ENCODE results near the gene PAWR.
"Not testable (repeated sequence)": the region's sequence is repeated elsewhere in the genome, so short reads cannot be mapped to it uniquely, and the experiment has no call there.

The PAWR gene

DNA sequence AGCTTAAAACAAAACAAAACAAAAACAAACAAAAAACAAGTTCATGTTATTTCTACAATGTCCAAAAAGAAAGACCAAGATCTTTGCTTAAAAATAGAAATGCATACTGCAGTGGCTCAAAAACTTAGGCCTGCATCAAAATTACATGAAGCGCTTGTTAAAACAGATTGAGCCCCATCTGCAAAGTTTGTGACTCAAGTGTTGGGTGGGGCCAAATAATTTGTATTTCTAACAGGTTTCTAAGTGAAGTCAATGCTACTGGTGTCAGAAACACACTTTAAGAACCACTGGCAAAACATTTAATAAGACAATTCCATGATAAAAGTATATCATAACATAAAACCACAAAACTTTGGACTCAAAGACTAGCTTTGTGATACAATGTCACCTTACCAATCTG is 105.6 kb downstream of the PAWR start:
- no peak for DNase-seq

DNA sequence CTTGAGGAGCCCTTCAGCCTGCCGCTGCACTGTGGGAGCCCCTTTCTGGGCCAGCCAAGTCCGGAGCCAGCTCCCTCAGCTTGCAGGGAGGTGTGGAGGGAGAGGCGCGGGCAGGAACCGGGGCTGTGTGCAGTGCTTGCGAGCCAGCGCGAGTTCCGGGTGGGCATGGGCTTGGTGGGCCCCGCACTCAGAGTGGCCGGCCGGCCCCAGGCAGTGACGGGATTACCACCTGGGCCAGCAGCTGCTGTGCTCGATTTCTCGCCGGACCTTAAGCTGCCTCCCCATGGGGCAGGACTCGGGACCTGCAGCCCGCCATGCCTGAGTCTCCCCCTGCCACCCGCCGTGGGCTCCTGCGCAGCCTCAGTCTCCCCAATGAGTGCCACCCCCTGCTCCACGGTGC is 116.9 kb downstream of the PAWR start:
- DNase-seq: no peak

DNA sequence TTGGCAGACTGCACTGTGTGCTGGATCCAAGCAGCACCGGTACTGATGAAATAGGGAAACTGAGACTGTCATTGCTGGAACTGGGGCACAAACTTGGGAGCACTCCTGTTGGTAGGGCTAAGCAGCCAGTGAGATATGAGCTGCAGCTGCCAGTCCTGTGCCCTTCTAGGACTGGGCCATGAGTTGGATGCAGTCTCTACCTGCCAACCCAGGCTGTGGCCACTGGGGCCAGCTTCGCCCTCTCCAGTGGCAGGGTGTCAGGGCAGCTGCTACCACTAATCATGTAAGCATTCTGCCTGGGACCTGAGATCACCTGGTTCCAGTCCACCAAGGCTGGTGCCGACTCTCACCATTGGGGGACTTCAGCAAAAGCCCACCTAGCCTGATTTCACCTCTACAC is 121.1 kb downstream of the PAWR start:
- DNase-seq: no peak

DNA sequence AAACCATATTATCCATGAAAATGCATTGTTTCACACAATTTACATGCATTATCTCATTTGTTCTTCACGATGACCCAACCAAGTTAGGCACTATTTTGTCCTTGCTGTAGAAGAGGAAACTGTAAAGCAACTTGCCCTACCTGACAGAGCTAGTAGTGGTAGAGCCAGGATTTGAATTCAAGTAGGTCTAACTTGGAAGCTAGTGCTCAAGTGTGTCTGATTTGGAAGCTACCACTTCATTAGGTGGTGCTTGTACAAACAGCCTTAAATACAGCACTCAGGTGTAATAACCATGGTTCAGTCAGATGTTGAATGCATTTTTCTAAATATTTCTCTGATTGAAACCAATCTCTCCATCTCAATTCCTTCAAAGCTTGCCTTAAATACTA is 123.6 kb downstream of the PAWR start:
- no peak for DNase-seq

DNA sequence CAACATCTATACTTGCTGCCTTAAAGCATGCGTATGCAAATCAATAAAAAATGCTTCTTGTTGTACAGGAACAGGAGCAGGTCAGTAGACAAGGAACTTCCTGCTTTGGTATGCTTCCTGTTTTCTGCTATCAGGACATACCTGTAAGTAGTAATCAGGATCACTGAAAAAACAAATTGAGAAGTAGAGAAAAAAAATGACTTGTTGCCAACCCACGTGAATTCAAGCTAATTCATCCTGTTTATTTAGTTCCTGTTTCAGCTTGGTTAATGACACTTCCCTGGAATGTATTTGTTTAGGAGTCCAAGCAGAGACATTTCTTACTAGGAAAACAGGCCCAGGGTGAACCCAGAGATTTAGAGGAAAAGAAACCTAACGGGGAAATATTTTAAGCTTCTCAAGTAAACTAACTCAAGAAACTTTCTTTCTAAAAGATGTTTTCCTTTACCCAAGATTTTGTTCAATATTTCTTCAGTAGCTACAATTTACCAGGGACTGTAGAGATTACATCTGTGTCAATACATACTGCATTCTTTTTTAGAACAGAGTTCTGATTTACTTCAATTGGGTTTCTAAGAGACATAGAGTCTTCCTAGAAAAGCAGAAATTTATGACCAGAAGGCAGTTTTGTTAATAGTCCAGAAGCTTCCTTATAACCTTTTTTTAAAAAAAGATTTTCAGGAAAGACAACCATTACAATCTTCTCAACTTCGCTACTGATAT is 124.2 kb downstream of the PAWR start:
- no peak for DNase-seq

DNA sequence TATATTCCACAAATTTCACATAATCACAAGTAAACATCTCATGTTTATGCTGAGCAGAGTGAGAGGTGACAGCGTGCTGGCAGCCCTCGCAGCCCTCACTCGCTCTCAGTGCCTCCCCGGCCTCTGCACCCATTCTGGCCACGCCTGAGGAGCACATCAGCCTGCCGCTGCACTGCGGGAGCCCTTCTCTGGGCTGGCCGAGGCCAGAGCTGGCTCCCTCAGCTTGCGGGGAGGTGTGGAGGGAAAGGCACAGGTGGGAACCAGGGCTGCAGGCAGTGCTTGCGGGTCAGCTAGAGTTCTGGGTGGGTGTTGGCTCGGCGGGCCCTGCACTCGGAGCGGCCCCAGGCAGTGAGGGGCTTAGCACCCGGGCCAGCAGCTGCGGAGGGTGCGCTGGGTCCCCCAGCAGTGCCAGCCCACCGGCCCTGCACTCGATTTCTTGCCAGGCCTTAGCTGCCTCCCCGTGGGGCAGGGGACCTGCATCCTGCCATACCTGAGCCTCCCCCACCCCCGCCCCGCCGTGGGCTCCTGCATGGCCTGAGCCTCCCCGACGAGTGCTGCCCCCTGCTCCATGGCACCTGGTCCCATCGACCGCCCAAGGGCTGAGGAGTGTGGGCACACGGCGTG is 125.9 kb downstream of the PAWR start:
- DNase-seq: not testable (repeated sequence)

DNA sequence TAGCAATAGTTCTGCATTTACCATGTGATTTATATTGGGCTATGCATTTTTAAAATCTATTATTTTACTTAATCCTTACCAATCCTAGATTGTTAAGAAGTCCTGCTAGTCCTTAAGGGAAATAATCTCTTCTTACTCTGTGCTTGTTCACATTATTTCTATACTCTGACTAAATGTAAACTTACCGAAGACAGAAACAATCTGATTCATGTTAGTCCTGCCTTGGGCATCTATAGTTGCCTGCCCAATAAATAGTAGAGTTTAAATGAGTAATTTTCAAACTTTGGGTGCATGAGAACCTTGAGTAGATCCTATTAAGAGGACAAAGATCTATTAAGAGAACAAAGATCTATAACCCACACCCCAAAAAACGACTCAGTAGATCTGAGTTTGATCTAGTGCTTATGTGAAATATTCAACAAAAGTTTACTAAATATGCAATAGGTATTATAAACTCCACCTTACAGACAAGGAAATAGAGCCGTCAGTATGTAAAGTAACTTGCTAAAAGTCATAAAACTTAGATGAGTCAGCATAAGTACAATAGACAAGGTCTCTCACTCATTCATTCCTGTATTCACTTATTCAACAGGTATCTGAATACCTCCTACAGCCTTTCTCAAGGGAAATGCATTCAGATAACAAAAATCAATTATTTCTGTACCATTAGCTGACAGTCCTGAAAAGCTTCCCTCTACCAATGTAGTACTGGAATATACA is 127.6 kb downstream of the PAWR start:
- DNase-seq: no peak

DNA sequence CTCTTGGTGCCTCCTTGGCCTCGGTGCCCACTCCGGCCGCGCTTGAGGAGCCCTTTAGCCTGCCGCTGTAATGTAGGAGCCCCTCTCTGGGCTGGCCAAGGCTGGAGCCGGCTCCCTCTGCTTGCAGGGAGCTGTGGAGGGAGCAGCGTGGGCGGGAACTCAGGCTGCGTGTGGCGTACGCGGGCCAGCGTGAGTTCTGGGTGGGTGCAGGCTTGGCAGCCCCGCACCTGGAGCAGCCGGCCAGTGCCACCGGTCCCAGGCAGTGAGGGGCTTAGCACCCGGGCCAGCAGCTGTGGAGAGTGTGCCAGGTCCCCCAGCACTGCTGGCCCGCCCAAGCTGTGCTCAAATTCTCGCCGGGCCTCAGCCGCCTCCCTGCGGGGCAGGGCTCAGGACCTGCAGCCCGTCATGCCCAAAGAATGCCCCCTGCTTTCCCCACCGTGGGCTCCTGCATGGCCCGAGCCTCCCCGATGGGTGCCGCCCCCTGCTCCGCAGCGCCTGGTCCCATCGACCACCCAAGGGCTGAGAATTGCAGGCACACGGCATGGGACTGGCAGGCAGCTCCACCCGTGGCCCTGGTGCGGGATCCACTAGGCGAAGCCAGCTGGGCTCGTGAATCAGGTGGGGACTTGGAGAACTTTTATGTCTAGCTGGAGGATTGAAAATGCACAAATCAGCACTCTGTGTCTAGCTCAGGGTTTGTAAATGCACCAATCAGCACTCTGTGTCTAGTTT is 129.2 kb downstream of the PAWR start:
- DNase-seq: no peak

DNA sequence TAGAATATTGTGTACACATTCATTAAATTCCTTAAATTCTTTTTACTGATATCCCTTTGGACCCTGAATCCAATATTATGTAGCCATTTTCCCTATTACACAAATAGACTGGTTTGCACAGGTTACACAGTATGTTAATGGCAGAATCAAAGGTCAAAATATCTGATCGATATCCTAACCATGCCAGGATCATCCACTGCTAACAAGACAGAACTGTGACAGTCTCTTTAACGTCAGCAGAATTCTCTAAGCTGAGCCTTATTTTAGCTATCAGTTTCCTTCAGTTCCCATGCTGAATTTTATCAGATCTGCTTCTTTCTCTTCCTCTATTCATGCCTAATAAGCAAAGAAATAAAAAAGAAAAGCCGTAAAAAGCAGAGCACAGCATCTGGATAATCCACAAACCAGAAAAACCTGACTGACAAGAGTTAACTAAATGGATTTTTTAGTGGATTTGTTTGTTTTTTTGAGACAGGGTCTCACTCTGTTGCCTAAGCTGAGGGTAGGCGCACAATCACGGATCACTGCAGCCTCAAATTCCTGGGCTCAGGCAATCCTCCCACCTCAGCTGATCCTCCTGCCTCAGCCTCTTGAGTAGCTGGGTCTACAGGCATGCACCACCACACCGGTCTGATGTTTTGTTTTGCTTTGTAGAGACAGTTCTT is 130.4 kb downstream of the PAWR start:
- DNase-seq: no peak

DNA sequence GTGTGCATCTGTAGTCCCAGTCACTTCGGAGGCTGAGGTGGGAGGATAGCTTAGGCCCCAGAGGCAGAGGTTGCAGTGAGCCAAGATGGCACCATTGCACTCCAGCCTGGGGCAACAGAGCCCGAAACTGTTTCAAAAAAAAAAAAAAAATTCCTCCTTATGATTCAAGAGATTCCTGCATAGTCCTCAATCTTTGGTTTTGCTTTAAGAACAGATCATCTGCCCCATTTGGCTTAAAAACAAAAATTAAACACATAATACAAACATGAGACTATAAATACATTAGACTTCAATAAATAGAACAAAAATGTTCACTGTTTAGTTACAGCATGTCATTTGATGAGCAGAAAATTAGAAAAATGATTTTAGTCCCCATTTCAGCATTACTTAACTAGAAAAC is 131.2 kb downstream of the PAWR start:
- DNase-seq: no peak

DNA sequence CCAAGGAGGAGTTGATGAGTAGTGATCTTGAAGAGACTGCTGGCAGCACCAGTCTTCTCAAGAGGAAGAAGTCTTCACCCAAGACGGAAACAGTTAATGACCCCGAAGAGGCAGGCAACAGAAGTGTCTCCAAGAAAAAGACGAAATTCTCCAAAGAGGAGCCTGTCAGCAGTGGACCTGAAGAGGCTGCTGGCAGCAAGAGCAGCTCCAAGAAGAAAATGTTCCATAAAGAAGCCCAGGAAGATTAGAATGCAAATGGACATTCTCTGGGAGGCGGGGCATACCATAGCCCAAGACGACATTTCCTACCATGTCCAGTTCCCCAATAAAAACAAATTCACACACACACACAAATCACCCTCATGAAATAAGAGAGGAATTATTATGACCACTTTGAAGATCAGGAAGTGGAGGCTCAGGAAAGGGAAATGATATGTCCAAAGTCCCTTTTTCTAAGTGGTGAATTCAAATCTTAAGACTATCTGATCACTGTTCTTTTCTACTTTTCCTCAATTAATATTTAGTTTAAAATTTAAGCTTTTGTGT is 131.8 kb downstream of the PAWR start:
- no peak for DNase-seq

DNA sequence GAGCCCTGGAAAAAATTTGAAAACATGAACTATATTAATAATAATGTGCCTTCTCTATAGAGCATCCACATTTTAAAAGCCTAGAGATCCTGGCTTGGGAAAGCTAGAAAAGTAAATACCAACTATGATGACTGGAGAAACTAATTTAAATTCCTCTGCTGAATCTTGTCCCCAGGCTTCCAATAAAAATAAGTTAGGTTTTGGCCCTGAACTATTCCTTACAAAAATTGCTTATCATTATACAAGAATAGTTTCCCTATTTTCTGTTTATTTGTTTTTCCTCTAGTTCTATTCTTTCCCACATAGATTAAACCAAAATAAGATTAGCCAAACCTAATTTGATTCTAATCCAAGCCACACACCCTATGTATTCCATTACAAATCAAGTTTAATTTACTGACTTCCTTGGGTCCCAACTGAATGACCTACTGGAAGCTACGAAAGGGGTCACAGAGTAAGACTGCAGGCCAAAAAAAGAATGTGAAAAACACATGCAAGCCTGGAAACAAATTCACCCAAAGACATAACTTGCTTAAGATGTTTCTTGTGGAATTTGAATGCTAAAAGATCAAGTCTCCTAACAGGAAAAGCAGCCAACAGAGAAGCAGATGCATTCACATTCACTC is 133.0 kb downstream of the PAWR start:
- DNase-seq: no peak

DNA sequence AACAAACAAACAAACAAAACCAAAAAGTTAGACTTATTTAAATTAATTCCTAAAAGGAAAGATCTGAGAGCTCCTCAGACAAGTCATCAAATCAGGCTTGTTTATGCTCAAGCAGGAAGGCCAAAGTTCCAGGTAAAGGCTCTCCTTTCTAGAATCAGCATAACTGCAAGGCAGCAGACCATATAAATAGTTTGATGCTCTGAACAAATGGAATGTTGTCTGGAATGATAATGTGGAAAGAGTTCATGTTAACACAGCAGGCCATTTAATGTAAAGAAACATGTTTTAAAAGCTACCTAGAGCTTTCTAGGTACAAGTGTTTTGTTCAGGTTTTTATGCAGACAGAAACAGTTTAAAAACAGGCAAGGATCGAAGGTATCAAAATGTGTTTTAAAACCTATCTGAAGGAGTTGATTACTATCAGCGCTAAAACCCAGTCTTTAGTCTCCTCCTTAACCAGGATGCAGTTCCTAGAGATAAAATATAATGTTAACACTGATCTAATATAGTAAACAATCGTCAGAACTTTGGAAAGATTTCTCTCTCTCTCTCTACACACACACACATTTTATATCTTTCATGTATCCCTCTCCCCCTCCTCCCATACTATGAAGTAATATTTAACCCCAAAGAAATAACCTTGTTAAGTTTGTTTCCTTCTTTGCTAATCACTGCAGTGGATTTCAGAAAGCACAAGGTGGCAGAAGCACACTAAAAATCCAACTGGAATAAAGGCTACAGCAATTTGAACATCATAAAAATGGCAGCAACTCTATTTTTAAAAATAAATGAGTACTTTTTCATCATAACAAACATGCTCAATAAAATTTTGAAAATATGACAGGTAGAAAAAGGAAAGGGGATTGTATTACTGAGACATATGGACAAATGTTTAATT is 135.5 kb downstream of the PAWR start:
- peak; percentile 14 for DNase-seq

DNA sequence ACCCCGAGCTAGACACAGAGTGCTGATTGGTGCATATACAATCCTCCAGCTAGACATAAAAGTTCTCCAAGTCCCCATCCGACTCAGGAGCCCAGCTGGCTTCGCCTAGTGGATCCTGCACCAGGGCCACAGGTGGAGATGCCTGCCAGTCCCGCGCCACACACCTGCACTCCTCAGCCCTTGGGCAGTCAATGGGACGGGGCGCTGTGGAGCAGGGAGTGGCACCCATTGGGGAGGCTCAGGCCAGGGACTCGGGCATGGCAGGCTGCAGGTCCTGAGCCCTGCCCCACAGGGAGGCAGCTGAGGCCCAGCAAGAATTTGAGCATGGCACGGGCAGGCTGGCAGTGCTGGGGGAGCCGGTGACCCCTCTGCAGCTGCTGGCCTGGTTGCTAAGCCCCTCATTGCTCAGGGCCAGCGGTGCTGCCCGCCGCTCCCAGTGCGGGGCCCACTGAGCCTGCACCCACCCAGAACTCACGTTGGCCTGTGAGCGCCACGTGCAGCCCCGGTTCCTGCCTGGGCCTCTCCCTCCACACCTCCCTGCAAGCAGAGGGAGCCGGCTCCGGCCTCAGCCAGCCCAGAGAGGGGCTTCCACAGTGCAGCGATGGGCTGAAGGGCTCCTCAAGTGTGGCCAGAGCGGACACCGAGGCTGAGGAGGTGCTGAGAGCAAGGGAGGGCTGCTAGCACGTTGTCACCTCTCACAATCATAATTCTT is 136.7 kb downstream of the PAWR start:
- no peak for DNase-seq

DNA sequence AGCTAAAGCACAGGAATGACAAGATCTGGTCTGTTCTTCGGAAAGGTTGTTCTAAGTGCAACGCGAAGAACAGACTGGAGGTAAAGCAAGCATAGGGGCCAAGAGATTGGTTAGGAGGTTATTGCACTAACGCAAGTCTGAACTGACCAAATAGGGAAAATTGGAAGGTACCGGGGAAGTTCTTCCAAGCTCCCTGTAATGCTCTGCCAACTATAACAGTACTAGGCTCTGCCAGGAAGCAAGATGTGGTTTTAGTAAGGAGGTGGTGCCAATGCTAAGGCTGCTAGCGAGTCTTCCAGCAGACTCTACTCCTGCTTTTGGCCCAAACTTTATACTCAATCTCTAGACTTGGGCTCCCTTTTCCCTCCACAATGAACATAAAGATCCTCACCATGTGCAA is 138.6 kb downstream of the PAWR start:
- DNase-seq: no peak

DNA sequence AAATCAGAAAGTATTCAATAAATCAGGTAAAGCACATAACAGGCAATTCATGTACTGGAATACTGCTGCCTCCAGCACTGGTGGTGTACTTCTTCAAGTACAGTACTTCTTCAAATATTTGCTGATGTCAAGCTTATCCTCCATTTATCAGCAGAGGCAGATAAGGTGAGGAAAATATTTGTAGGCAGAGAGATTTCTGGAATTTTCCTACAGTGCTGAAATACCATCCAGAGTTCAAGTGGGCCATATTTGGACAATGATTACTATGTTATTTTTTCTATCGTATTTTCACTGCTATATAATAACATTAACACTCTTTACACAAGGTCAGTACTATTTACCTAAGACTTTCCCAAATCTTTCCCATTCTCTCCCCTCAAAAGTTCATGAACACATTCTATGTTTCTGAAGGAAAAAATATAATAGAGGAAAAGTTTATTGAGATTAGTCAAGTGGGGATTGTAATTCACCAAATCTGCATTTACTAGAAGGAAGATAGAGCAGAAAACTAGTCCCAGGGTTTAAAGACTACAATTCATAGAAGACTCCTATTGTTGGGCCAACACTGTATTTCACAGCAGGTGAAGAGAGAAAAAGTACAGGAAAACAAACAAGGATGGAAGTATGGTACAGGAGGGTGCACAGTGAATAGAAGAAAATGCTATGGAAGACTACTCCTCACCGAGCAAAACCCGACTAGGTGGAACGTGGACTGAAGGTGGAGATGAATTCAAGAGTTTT is 141.1 kb downstream of the PAWR start:
- DNase-seq: no peak

DNA sequence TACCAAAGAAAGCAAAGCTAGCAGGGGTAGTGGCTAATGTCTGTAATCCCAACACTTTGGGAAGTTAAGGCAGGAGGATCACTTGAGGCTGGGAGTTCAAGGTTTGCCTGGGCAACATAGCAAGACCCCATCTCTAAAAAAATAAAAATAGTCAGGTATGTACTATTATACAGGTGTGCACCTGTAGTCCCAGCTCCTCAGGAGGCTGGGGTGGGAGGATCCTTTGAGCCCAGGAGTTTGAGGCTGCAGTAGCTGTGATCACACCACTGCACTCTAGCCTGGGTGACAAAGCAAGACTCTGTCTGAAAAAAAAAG is 142.2 kb downstream of the PAWR start:
- no peak for DNase-seq

DNA sequence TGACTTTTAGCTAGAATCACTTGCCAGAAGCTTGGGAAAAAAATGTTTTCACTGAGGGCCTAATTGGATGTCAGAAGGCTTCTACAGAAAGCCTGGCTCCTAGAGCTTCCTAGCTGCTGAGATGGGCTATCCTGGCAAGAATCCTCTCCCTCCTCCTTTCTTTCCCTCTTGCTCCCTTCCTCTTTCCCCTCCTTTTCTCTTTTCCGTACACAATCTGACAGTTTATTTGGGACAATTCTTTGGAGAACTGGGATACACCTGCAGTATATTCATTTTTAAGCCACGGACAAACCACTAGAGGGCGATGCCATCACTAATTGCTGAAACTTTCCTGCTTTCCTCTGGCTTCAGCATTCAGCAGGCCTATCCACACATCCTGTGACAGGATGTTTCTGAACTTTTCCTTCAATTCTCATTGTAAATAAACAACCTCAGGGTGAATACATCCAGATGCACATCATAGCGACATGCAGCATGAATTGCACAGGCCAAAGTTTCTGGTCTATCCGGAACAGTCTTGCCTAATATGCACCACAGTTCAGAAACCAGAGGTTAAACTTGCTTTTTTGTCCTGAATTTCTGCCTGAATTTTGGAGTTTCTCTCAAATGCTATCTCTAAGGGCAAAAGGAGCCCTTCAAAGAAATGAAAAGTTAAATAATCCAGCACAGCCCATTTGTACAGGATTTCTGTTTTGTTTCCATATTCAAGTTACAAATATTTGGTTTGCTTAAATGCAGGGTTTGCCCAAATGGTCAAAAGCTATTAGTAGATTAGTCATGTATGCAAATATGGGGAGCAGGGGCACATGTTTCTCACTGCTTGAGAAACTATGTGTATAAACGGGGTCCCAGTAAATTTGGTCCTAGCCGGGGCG is 142.8 kb downstream of the PAWR start:
- peak; percentile 18 for DNase-seq

Measured in NCI-H1694 (cell line).